Transverse colon (tissue), 4 donors: ENCODE results near the gene SELENOI.

Experiments
- POLR2A ChIP-seq: fragments of 450-650 bp; IDR thresholded peaks from one replicate; pipeline ENCODE4 v1.6.1; 2016; ENCODE audit warnings: antibody characterized with exemption, mild to moderate bottlenecking, moderate library complexity
- POLR2AphosphoS5 ChIP-seq, 3 donors: sonication (generic); formaldehyde crosslinking; IDR thresholded peaks; one replicate each; pipeline ENCODE4 v1.6.1; 2016; ENCODE audit warnings: antibody characterized with exemption in 3 of 3
- TF ChIP-seq, protein P1 (sequence below), 5 experiments: fragments of 200-600 bp in 3 of 5; fragments of 450-650 bp in 2 of 5; sonication (generic) in 3 of 5; IDR thresholded peaks; 1 replicate in 2 of 5; 2 replicates in 3 of 5; pipeline ENCODE4 v1.5.1; 2016 to 2017; ENCODE audit warnings: antibody characterized with exemption in 5 of 5, inconsistent platforms in 3 of 5, mild to moderate bottlenecking in 2 of 5, moderate library complexity in 1 of 5

GRCh38 chr2:26364669-26365068 lies 18.7 kb downstream of the SELENOI start:
- TF ChIP-seq, protein P1, sequence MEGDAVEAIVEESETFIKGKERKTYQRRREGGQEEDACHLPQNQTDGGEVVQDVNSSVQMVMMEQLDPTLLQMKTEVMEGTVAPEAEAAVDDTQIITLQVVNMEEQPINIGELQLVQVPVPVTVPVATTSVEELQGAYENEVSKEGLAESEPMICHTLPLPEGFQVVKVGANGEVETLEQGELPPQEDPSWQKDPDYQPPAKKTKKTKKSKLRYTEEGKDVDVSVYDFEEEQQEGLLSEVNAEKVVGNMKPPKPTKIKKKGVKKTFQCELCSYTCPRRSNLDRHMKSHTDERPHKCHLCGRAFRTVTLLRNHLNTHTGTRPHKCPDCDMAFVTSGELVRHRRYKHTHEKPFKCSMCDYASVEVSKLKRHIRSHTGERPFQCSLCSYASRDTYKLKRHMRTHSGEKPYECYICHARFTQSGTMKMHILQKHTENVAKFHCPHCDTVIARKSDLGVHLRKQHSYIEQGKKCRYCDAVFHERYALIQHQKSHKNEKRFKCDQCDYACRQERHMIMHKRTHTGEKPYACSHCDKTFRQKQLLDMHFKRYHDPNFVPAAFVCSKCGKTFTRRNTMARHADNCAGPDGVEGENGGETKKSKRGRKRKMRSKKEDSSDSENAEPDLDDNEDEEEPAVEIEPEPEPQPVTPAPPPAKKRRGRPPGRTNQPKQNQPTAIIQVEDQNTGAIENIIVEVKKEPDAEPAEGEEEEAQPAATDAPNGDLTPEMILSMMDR (IDR thresholded peaks at IDR 0.05), result no peak
- TF ChIP-seq POLR2A (no peak), POLR2AphosphoS5 (IDR thresholded peaks at IDR 0.05) (no peak)
